GM21381 (cell line): ENCODE results near the gene PUS1.

Experiments
- ATAC-seq: cut with Tn5 transposase; IDR thresholded peaks from one replicate; pipeline ENCODE4 v1.9.1; 2021; ENCODE audit warnings: mild to moderate bottlenecking, moderate library complexity; ENCODE audit not compliant: unreplicated experiment

Gene PUS1

GRCh38 chr12:131902332-131903241 is 26.5 kb upstream of the PUS1 start:
- no peak for ATAC-seq

- ATAC-seq: no peak
Measured at GRCh38 chr12:131903270-131904255, 25.5 kb upstream of the PUS1 start.

- ATAC-seq: no peak
Measured at GRCh38 chr12:131904346-131904745, 24.7 kb upstream of the PUS1 start.

- no peak for ATAC-seq
Measured at GRCh38 chr12:131905081-131905629, 23.9 kb upstream of the PUS1 start.

- no peak for ATAC-seq
Measured at GRCh38 chr12:131905630-131906091, 23.4 kb upstream of the PUS1 start.

GRCh38 chr12:131907379-131908091 is 21.5 kb upstream of the PUS1 start:
- no peak for ATAC-seq

DNA sequence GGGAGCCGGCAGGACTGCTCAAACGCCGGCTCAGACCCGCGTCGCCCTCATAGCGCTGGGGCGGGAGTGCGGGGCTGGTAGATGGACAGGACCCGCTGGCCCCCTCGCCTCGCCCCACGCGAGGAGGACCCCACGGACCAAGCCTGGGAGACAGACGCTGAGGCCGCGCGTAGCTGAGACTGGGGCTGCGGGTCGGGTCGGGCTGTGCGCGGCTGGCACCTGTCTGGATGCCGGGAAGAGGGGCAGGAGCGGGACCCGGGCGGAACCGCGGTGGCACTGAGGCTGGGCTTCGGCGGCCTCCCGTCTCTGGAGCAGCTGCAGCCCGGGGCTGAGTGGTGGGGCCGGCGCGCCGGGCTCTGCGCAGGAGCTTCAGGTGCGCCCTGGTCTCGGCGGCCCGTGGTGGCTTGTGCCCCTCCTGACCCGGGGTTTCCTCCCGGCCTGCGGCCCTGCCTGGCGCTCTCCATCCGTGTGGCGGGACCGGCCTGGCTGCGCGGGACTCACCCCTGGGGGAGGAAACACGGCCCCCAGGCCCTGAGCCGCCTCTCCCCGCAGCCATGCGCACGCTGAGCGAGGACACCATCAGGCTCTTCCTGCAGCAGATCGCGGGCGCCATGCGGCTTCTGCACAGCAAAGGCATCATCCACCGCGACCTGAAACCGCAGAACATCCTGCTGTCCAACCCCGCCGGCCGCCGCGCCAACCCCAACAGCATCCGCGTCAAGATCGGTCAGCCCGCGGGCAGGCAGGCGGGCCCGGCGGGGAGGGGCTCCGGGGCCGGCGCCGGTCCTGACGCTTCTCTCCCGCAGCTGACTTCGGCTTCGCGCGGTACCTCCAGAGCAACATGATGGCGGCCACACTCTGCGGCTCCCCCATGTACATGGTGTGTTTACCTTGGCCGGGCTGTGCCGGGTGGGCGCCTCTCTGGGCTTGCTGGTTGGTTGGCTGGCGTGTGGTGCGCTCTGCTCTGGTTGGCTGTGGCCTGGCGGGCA is 20.7 kb upstream of the PUS1 start:
- no peak for ATAC-seq

- ATAC-seq: no peak
Measured at GRCh38 chr12:131909081-131909751, 19.9 kb upstream of the PUS1 start.

DNA sequence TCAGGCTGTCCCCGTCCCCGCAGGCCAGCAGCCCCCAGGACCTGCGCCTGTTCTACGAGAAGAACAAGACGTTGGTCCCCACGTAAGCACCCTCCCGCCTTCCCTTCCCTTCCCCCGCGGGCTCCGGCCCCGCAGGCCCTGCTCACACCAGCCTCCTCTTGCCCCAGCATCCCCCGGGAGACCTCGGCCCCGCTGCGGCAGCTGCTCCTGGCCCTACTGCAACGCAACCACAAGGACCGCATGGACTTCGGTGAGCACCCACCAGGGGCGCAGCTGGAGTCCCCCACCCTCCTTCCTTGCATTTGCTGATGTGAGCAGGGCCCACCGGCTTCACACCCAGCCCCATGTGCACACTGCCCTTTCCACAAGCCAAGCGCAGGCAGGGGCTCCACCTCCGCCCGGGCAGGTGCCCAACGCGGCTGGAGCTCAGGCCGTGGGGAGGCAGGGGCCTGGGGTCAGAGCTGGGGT is 19.3 kb upstream of the PUS1 start:
- ATAC-seq: no peak

- ATAC-seq: no peak
Measured at GRCh38 chr12:131910302-131911027, 18.6 kb upstream of the PUS1 start.

GRCh38 chr12:131911028-131911650 is 17.9 kb upstream of the PUS1 start:
- ATAC-seq: no peak

DNA sequence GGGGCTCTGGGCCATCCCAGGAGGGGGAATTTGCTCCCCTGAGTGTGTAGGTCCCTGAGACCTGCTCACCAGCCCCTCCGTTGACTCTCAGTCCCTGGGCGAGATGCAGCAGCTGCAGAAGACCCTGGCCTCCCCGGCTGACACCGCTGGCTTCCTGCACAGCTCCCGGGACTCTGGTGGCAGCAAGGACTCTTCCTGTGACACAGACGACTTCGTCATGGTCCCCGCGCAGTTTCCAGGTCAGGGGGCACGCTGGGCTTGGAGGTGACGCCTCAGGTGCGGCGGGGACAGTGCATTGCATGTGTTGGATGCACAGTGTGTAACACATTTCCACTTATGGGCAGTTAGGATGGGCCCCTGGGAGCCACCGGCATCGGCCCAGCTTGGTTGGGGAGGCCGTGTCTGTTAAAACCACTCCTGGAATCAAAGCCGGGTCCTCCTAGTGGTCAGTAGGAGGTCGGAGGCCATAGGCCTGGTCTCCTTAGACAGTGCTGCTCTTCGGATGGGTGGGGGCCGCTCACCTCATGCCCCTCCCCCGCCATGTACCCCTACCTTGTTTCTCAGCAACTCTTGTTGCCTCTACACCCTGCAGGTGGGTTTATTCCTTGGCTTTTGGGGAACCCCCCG is 17.1 kb upstream of the PUS1 start:
- no peak for ATAC-seq

- ATAC-seq: no peak
Measured at GRCh38 chr12:131912518-131913274, 16.4 kb upstream of the PUS1 start.

- ATAC-seq: no peak
Measured at GRCh38 chr12:131913666-131914065, 15.4 kb upstream of the PUS1 start.

DNA sequence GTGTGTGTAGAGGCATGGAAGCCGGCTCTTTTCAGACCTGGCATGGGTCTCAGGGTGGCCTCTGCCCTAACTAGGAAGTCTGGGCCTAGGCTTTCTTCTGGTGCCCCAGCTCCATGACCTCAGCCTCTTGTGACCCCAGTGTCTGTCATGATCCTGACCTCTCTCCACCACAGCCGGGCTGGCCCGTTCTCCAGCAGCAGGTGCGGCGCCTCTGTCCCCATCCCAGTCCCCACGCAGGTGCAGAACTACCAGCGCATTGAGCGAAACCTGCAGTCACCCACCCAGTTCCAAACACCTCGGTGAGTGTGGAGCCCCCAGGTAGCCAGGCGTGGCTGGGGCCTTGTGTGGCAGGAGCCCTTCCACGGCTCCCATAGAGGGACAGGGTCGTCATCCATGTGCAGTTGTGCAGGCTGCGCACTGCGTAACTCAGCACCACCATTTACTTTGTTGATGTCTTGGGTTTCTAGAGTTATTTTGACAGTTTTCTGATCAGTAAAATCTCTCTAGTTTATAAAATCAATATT is 14.8 kb upstream of the PUS1 start:
- no peak for ATAC-seq
